ENCODE results near the gene FGF22. TPM values are rescaled to one million over a fixed set of nuclear protein-coding genes. Genes with fewer than 3 reads are reported as not detected.

FGF22 gene
- total and polyA plus RNA-seq, 3 experiments from 2014 or later: 0.20 to 0.22 TPM; not detected in 1

GRCh38 chr19:676339-677105 is 36.8 kb downstream of the FGF22 start, which contains the start of gene FSTL3:
Gene FSTL3, plus strand, starts transcription at chr19:676392. Its CDS starts 32 bp downstream, at chr19:676424.
- Histone ChIP-seq H3K4me1 (ENCODE audit: insufficient read depth, low read length) (peaks cover 12% of the 10 kb centered on the region), H3K27me3 (ENCODE audit: insufficient read depth, low read length, poor library complexity, severe bottlenecking) (peaks cover 12% of the 10 kb centered on the region), H3K4me3 (ENCODE audit: low read length) (no peak within 1 kb of the TSS), H3K36me3 (ENCODE audit: insufficient read depth, low read length) (no peaks in the 10 kb centered on the region), H3K9me3 (ENCODE audit: low read length) (no peaks in the 10 kb centered on the region), H3K27ac (ENCODE audit: low read depth, low read length) (no peak within 1 kb of the TSS)
- Mint-ChIP-seq H3K27me3 (peaks cover 18 to 23% of the 10 kb centered on the region in 2 donors), H3K9me3 (no peaks in the 10 kb centered on the region), H3K27ac (peak within 1 kb of the TSS in 1 of 8 donors; percentile 24), H3K36me3 (no peaks in the 10 kb centered on the region), H3K4me1 (peaks cover 0 to 14% (median 7%) of the 10 kb centered on the region in 3 donors), H3K4me3 (peak within 1 kb of the TSS in 2 of 7 donors; percentile 45 to 49)
- ChIA-PET CTCF (interaction anchor here (1.3 kb wide), 1 partner anchor 10 kb away, joined by 3 read pairs; no protein-coding TSS in a partner anchor), POLR2A (interaction anchor here (0.9 kb wide), 1 partner anchor 13 kb away, joined by 3 read pairs; the partner anchor contains the start of gene RNF126)
- no peak for DNase-seq

- Histone ChIP-seq H3K36me3 (ENCODE audit: insufficient read depth, low read length) (no peaks in the 10 kb centered on the region), H3K4me3 (ENCODE audit: low read length) (no peak overlapping the region), H3K27me3 (ENCODE audit: insufficient read depth, low read length, poor library complexity, severe bottlenecking) (peaks cover 12% of the 10 kb centered on the region), H3K4me1 (ENCODE audit: insufficient read depth, low read length) (peaks cover 13% of the 10 kb centered on the region), H3K9me3 (ENCODE audit: low read length) (no peaks in the 10 kb centered on the region), H3K27ac (ENCODE audit: low read depth, low read length) (no peak overlapping the region)
- H3K27ac Mint-ChIP-seq: no peak overlapping the region
- H3K4me1 Mint-ChIP-seq: peaks cover 0 to 14% (median 7%) of the 10 kb centered on the region in 3 donors
- no peaks in the 10 kb centered on the region for H3K9me3 Mint-ChIP-seq
- CTCF ChIA-PET: interaction anchor here (1.3 kb wide), 1 partner anchor 10 kb away, joined by 3 read pairs; no protein-coding TSS in a partner anchor
- H3K4me3 Mint-ChIP-seq: no peak overlapping the region
- no peaks in the 10 kb centered on the region for H3K36me3 Mint-ChIP-seq
- POLR2A ChIA-PET: interaction anchor here (0.9 kb wide), 1 partner anchor 14 kb away, joined by 3 read pairs; the partner anchor contains the start of gene RNF126
- no peak for DNase-seq
- H3K27me3 Mint-ChIP-seq: peaks cover 18 to 23% of the 10 kb centered on the region in 2 donors
Measured at GRCh38 chr19:677201-677600, 37.5 kb downstream of the FGF22 start.

- no peak overlapping the region for H3K4me3 ChIP-seq (ENCODE audit: low read length)
- H3K27me3 ChIP-seq (ENCODE audit: insufficient read depth, low read length, poor library complexity, severe bottlenecking): peaks cover 12% of the 10 kb centered on the region
- Mint-ChIP-seq H3K36me3 (no peaks in the 10 kb centered on the region), H3K4me3 (peak overlapping the region in 3 of 7 donors; percentile 24 to 67 (median 27)), H3K27me3 (peaks cover 18 to 23% of the 10 kb centered on the region in 2 donors), H3K27ac (no peak overlapping the region), H3K4me1 (peaks cover 0 to 14% (median 7%) of the 10 kb centered on the region in 3 donors), H3K9me3 (no peaks in the 10 kb centered on the region)
- CTCF ChIA-PET: interaction anchor here (1.3 kb wide), 1 partner anchor 11 kb away, joined by 3 read pairs; no protein-coding TSS in a partner anchor
- no peaks in the 10 kb centered on the region for H3K36me3 ChIP-seq (ENCODE audit: insufficient read depth, low read length)
- no peak for DNase-seq
- POLR2A ChIA-PET: interaction anchor here (0.6 to 0.9 kb wide), 2 partner anchors 15 to 55 kb away, joined by 3 to 4 read pairs; partner anchors contain the start of gene RNF126
- H3K4me1 ChIP-seq (ENCODE audit: insufficient read depth, low read length): peaks cover 13% of the 10 kb centered on the region
- no peaks in the 10 kb centered on the region for H3K9me3 ChIP-seq (ENCODE audit: low read length)
- H3K27ac ChIP-seq (ENCODE audit: low read depth, low read length): no peak overlapping the region
Measured at GRCh38 chr19:677601-678436, 38.1 kb downstream of the FGF22 start.

GRCh38 chr19:678791-679388 is 39.2 kb downstream of the FGF22 start:
- Mint-ChIP-seq H3K4me1 (peaks cover 0 to 14% (median 7%) of the 10 kb centered on the region in 3 donors), H3K4me3 (peak overlapping the region; percentile 27 to 78 (median 49)), H3K27me3 (peaks cover 12 to 19% of the 10 kb centered on the region in 2 donors), H3K27ac (peak overlapping the region in 3 of 8 donors; percentile 27 to 75 (median 72)), H3K9me3 (no peaks in the 10 kb centered on the region), H3K36me3 (no peaks in the 10 kb centered on the region)
- POLR2A ChIA-PET: interaction anchor here (0.6 to 1.1 kb wide), 2 partner anchors 8 to 54 kb away, joined by 3 to 4 read pairs; no protein-coding TSS in a partner anchor
- Histone ChIP-seq H3K4me3 (ENCODE audit: low read length) (no peak overlapping the region), H3K27ac (ENCODE audit: low read depth, low read length) (no peak overlapping the region), H3K27me3 (ENCODE audit: insufficient read depth, low read length, poor library complexity, severe bottlenecking) (peaks cover 12% of the 10 kb centered on the region), H3K36me3 (ENCODE audit: insufficient read depth, low read length) (no peaks in the 10 kb centered on the region), H3K4me1 (ENCODE audit: insufficient read depth, low read length) (peaks cover 13% of the 10 kb centered on the region), H3K9me3 (ENCODE audit: low read length) (no peaks in the 10 kb centered on the region)
- CTCF ChIA-PET: interaction anchor here (0.5 to 2.7 kb wide), 4 partner anchors 9 to 168 kb away, joined by 3 to 16 read pairs (median 6); partner anchors contain the start of gene RNF126
- no peak for DNase-seq

- H3K27me3 Mint-ChIP-seq: peaks cover 9 to 17% of the 10 kb centered on the region in 2 donors
- Histone ChIP-seq H3K27me3 (ENCODE audit: insufficient read depth, low read length, poor library complexity, severe bottlenecking) (peaks cover 12% of the 10 kb centered on the region), H3K4me3 (ENCODE audit: low read length) (peak overlapping the region; percentile 37), H3K36me3 (ENCODE audit: insufficient read depth, low read length) (no peaks in the 10 kb centered on the region), H3K9me3 (ENCODE audit: low read length) (no peaks in the 10 kb centered on the region), H3K4me1 (ENCODE audit: insufficient read depth, low read length) (peaks cover 13% of the 10 kb centered on the region), H3K27ac (ENCODE audit: low read depth, low read length) (peak overlapping the region; percentile 16)
- H3K9me3 Mint-ChIP-seq: no peaks in the 10 kb centered on the region
- POLR2A ChIA-PET: interaction anchor here (0.6 to 1.1 kb wide), 3 partner anchors 9 to 188 kb away, joined by 3 to 13 read pairs (median 5); partner anchors contain the start of gene RNF126
- peak overlapping the region in 1 of 8 donors; percentile 75 for H3K27ac Mint-ChIP-seq
- H3K4me1 Mint-ChIP-seq: peaks cover 0 to 14% (median 7%) of the 10 kb centered on the region in 3 donors
- CTCF ChIA-PET: interaction anchor here (0.5 to 2.7 kb wide), 6 partner anchors 10 to 169 kb away, joined by 3 to 16 read pairs (median 4); partner anchors contain the start of gene RNF126
- no peaks in the 10 kb centered on the region for H3K36me3 Mint-ChIP-seq
- peak overlapping the region; percentile 54 to 91 (median 74) for H3K4me3 Mint-ChIP-seq
- peak in 3 of 5 donors; percentile 17 to 32 (median 28) for DNase-seq
Measured at GRCh38 chr19:679418-680286, 40.0 kb downstream of the FGF22 start.

- no peaks in the 10 kb centered on the region for H3K9me3 Mint-ChIP-seq
- peak overlapping the region; percentile 76 to 100 (median 98) for H3K27ac Mint-ChIP-seq
- H3K9me3 ChIP-seq (ENCODE audit: low read length): no peaks in the 10 kb centered on the region
- POLR2A ChIA-PET: interaction anchor here (0.6 to 1.0 kb wide), 3 partner anchors 17 to 60 kb away, joined by 3 to 6 read pairs (median 5); partner anchors contain the start of gene RNF126
- peak overlapping the region; percentile 74 to 92 (median 91) for H3K4me3 Mint-ChIP-seq
- peak overlapping the region; percentile 77 for H3K4me3 ChIP-seq (ENCODE audit: low read length)
- H3K4me1 ChIP-seq (ENCODE audit: insufficient read depth, low read length): peaks cover 13% of the 10 kb centered on the region
- H3K4me1 Mint-ChIP-seq: peaks cover 0 to 10% (median 3%) of the 10 kb centered on the region in 3 donors
- no peaks in the 10 kb centered on the region for H3K36me3 Mint-ChIP-seq
- H3K27ac ChIP-seq (ENCODE audit: low read depth, low read length): peak overlapping the region; percentile 74
- H3K36me3 ChIP-seq (ENCODE audit: insufficient read depth, low read length): no peaks in the 10 kb centered on the region
- peak; percentile 97 to 100 (median 99) for DNase-seq
- peaks cover 2 to 10% of the 10 kb centered on the region in 2 donors for H3K27me3 Mint-ChIP-seq
- peaks cover 5% of the 10 kb centered on the region for H3K27me3 ChIP-seq (ENCODE audit: insufficient read depth, low read length, poor library complexity, severe bottlenecking)
- CTCF ChIA-PET: interaction anchor here (1.1 to 2.7 kb wide), 4 partner anchors 11 to 90 kb away, joined by 3 to 16 read pairs (median 6); partner anchors contain the start of gene RNF126
Measured at GRCh38 chr19:680287-681028, 40.8 kb downstream of the FGF22 start.

All from CD8-positive, alpha-beta memory T cell (primary cell).